ENCODE measurements around the gene GIPC3.

The GIPC3 gene

DNA sequence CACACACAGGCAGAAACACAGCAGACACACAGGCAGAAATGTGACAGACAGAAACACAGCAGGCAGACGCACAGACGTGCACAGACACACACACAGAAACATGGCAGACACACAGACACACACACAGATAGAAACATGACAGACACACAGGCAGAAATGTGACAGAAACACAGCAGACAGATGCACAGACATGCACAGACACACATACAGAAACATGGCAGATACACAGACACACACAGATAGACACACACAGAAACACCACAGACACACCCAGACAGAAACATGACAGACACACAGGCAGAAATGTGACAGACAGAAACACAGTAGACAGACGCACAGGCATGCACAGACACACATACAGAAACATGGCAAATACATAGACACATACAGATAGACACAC is 20.1 kb downstream of the GIPC3 start:
- no peak for DNase-seq (ENCODE audit: low read depth in 2 of 2)

DNA sequence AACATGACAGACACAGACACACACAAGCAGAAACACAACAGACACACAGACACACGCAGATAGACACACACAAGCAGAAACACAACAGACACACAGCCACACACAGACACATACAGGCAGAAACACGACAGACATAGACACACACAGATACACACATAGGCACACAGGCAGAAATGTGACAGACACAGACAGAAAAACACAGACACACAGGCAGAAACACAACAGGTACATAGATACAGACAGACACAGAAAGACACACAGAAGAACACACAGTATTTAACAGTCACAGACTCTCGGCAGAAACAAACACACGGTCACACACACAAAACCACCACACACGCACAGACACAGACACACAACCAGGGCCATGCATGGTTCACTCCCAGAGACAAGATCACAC is 20.5 kb downstream of the GIPC3 start:
- no peak for DNase-seq (ENCODE audit: low read depth in 2 of 2)

DNA sequence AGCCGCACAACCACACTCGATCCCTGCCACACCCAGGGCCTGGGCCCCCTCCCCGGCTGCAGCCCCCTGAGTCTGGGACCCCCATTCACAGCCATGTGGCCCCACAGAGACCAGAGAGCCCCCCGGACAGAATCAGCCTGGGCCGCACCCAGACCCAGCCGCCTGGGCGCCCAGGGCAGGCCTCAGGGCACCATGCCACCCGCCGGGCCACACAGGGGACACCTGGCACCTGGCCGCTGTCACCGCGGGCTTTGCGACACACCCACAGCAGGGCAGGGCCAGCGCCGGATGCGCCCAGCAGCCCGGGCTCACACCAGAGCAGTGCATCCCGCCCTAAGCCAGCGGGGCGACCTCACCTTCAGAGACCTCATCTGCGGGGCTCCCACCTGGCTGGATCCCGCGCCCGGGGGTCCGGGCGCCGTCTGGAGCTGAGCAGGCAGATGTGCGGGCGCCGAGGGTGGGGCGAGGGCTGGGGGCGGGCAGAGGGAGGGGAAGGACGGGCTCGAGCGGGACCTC is 21.0 kb downstream of the GIPC3 start:
- DNase-seq (ENCODE audit: low read depth in 2 of 2): no peak

DNA sequence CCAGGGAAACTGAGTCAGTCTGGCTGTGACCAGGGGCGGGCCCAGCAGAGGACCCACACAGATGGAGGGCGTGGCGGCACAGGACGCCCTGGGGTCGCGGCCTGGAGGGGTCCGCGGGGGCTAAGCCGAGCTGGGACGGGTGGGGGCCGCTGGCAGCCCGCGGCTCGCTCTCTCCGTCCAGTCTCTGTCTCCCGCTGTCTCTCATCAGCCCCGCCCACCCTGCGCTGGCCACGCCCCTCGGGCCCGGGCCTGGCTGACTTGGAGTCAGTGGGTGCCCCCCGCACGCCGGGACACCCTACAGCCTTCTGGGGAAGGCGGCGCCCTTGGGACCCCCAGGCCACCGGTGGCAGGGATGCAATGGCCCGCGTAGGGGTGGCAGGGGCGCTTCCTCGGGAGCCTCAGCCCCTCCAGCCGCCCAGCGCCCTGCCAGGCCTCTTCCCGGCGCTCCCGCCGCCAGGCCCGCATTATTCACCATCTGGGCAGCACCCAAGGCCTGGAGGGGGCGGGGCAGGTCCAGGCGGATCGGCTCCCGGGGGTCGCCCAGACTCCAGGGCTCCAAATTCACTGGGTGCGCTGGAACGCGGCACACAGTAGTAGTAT is 21.5 kb downstream of the GIPC3 start, which contains the start of gene TBXA2R:
TBXA2R (minus strand) TSS at position 186 of the 600 bp plus-strand sequence. CDS start 6,241 bp downstream, outside the sequence.
- peak in 1 of 2 donors; percentile 54 for DNase-seq (ENCODE audit: low read depth in 2 of 2)

DNA sequence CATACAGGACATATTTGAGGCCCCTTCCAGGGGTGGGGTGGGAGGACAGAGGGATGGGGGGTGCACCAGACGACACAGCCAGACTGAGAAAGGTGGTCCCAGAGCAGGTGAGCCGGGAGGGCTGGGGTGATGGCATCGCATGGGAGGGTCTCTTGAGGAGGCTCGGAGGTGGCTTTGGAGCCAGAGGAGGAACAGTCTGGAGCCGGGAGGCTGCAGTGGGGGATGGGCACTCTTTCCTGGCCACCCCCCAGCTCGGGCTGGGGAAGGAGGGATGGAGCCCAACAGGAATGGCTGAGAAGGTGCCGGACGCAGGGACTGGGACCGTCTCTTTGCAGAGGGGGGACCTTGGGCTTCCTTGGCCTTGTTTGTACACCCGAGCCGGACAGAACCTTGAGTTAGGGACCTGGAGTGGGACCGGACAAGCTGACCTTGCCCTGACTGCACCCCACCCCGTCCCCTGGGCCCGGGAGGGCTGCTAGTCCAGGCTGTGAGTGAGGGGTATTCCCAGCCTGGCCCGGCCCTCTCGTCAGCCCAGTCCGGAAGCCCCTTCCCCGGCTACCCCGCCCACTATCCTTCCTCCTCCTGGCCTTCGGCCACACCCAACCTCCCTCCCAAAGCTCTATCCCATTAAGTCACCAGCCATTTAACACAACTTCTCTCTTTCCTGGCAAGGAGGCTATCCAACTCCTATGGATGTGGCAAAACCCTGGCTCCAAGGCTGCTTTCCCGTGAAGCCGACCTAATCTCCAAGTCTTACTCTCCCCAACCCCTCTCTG is 22.2 kb downstream of the GIPC3 start:
- DNase-seq (ENCODE audit: low read depth in 2 of 2): no peak

DNA sequence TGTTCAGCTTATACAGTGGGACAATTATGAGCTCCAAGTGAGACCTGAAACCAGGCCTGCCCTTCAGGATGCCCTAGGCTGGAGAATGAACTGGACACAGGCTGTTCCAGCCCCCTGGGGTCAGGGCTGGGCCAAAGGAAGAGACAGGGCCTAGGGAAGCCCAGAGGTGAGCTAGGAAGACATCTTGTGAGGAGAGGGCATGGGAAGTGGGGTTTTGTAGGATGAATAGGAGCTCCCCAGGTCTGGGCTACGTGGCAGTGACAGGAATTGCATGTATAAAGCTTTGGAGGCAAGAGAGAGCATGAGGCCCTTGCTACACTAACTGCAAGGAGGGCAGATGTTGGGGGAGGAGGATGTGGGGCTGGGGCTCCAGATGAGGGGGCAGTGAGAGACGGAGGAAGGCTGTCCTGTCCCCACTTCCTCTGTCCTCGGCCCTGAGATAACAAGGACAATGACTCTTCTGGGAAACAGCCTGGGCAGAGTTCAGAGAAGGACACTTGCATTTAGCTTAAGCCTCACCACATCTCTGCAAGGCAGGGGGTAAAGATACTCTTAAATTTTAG is 22.9 kb downstream of the GIPC3 start:
- DNase-seq (ENCODE audit: low read depth in 2 of 2): no peak

DNA sequence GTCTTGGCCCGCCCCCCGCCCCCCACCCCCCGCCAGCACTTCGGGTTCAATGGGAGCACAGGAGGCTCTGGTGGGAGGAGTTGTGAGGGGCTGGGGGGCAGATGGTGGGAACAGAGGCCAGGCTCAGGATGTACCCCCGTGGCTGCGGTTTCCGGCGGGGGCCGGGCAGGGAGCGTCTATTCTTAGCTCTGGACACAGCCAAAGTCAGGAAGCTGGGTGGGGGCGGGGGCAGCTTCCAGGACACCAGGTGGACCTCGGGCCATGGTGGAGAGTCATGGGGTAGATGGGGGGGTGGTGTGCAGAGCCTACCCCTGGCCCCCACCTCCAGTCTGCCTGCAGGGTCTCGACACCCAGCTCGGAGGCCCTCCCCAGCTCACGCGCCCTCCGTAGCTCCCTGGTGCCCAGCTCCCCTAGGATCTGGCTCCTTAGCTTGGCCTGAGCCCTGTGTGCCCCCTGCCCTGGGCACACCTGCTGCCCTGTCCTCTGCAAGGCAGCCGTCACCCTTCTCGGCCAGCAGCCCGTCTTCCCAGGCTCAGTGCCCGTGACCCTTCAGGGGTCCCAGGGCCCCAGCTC is 23.6 kb downstream of the GIPC3 start:
- DNase-seq (ENCODE audit: low read depth in 2 of 2): no peak

DNA sequence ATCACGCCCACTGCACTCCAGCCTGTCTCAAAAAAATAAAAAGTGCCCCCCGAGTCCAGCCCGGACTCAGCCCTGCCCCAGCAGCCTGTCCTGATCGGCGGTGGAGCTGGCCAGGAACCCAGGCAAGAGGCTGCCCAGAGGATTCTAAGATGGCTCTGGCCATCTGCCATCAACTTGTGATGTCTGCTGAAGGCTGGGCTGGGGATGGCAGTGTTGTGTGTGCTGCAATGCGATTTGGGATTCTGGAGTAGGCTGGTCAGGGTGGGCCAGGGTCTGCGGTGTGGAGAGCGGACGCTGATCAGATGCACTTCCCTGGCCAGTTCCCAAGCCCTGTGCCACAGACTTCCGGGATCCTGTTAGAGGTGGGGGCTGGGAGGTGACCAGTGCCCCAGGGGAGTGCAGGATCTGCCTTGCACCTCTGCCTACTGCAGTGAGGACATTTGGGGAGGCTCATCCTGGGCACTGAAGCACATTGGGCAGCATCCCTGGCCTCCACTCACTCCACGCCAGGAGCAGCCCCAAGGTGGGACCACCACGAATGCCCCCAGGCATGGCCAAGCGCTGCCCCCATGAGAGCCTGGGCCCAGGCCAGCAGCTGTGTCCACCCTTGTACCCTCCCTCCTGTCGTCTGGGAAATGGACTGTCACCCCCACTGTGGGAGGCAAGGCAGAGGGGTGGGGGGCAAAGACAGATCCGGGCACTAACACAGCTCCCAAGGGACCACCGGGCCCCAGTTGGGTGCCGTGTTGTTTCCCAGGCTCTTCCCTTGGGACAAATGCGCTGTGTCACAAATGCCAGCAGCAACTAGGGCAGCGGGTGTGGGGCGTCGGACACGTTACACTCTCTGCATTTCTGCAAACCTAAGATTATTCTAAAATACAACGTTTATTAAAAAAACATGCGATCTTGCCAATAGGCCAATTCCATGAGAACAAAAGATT is 24.8 kb downstream of the GIPC3 start:
- DNase-seq (ENCODE audit: low read depth in 2 of 2): no peak

DNA sequence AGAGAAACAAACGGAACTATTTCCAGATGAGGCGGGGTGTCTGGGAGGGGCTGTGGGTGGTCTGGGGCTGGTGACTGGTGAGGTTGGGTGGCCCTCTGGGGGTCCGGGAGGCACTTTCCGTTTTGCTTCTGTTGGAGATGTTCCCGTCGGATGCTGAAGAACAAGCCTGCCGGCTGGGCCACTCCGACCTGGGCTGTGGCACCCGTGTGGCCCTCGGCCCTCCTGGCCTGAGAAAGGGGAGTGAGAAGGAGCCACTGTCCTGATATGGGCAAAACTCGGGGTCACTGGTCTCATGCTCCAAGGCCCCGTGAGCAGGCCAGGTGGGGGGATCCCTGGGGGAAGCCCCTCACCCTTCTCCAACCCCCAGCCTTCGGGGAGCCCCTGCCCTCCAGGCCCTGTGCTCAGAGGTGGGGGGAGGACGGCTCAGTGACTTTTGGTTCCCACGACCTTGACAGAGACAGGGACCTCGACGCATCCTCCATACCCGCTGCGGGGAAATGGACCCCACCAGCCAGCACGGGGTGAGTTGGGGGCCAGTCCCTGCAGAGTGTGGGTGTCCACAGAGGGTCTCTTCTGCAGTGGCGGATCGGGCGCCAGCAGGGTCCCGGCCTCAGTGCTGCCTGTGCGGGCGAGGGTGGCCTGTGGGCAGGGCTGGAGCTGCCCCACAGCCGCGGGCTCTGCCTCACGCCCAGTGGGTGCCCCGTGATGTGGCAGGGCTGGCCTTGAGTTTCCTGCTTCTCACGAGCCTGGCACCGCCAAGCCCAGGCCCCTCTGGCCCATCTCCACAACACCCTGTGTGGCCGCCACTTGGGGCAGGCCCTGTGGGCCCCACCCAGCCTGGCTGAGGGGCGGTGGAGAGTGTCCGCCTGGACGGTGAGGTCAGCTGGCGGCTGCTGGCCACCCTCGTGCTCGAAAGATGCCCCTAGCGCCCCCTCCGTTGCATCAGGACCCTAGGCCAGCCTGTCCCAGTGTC is 25.8 kb downstream of the GIPC3 start:
- no peak for DNase-seq (ENCODE audit: low read depth in 2 of 2)

DNA sequence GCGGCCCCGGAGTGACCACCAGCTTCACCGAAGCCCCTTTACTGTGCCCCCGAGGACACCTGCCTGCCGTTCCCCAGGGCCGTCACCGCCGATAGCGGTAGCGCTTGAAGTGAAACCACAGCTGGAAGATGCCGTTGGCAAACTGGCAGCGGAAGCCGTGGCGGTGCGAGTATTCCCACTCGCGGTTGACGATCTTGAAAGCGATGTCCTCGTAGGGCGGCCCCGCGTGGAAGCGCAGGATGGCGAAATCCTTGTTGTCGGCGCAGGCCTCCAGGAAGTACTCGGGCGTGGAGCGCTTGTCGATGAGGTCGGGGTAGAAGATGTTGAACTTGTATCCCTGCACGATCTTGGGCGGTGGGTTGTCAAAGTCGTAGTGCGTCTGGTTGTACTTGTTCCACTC is 26.6 kb downstream of the GIPC3 start:
- DNase-seq (ENCODE audit: low read depth in 2 of 2): no peak

DNA sequence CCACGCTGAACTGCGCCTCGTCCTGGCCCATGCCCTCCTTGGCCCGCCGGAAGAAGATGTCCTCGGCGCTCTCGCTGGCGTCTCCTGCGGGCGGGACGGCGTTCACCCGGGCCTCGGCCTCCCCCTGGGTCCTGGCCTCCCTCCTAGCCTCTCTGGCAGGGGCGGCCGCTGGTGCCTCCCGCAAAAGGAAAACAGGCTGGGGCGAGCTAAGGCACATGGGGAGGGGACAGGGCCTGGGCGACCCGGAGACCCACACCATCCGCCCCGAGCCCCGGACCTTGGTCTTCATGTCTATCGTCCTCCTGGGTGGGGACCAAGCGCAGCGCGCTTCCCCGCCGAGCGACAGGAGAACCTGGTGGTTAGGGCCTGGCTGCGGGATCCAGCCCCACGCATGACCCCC is 27.1 kb downstream of the GIPC3 start:
- DNase-seq (ENCODE audit: low read depth in 2 of 2): no peak

DNA sequence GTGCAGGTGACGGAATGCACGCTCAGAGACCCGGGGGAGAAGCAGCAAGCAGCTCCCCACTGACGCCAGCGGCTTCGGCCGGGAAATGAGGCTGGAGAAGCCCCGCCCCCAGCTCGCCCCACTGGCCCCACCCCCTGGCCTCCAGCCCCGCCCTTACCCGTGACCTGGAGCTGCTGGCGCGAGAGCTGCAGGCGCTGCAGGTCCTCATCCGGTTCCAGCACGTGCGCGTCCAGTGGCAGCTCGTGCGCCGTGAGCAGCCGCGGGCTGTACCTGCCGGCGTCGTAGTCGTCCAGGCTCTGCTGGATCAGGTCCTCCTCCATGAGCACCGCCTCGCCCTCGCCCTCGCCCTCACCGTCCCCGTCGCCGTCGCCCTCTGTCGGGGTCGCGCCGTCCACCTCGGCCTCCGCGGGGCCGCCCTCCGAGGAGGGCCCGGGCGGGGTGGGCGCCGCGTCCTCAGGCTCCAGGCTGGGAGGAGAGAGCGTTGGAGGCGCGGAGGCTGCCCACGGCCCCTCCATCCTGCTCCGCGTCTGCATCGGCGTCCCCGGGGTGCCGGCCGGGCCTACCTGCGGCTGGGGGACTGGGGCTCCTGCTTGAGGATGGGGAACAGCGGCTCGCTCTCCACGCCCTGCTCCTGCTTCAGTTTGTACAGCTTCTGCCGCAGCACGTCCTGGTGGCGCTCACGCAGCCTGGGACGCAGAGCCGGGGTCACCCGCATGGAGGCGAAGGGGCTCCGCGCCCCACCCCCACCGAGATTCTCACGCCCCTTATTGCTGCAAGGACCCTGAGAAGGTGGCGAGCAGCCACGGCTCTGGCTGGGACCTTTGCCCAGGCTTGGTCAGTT is 27.8 kb downstream of the GIPC3 start:
- no peak for DNase-seq (ENCODE audit: low read depth in 2 of 2)

DNA sequence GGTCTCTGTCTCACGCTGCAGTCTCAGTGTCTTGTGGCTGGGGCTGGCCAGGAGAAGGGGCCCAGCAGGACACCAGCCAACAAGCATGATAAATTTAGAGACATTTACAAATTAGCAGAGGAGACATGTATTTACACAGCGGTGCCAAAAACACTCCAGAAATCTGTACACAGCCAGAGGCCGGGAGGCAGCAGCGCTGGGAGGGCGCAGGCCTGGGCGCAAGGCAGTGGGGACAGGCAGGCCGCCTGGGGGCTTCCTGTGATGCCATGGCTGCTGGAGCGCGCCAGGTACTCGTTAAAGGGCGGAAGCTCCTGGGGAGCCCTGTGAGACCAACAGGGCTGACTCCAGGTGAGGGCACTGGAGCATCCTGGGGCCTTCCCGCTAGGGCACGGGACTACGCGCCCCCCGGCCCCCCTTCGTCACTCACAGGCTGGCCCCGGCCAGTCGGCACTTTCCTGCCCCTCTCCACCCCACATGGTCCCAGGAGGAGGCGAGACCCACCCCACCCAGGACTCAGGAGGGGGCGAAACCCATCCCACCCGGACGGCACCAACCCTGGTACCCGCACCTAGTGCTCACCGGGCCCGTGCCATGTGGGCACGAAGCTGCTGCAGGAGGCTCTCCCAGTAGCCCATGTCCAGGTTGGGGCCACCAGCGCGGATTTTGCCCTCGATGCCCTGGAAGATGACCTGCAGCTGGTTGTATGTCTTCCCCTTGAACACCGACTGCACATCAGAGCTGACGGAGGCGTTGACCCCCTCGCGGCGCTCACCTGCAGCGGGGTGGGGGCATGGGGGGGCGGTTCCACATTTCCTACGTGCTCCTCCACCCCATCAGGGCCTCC is 28.8 kb downstream of the GIPC3 start:
- DNase-seq (ENCODE audit: low read depth in 2 of 2): no peak

DNA sequence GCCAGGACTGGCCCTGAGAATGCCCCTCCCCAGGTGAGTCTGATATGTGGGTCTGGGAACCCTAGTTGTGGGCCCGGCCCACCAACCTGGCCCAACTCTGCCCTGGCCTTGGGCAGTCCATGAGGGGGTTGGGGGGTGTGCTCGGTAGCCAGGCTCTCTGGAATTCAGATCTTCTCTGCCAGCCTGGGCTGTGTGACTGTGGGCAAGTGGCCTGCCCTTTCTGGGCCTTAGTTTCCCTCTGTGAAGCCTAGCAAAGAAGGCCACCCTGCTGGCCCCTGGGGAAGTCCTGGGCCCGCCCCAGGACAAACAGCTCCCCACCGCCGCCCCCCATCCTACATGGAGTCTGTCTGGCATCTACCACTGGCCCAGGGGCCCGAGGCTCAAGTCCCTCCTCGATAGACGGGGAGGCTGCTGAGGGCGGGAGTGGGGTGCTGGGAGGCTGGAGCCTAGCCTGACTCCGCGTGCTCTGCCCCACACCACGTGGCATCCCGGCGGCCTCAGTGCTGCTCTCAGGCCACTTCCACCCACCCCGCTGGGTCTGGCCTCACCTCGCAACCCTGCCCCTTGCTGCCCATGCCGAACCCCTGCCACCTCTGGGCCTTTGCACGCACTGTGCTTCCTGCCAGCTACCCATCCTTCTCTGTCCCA is 29.7 kb downstream of the GIPC3 start:
- no peak for DNase-seq (ENCODE audit: low read depth in 2 of 2)

DNA sequence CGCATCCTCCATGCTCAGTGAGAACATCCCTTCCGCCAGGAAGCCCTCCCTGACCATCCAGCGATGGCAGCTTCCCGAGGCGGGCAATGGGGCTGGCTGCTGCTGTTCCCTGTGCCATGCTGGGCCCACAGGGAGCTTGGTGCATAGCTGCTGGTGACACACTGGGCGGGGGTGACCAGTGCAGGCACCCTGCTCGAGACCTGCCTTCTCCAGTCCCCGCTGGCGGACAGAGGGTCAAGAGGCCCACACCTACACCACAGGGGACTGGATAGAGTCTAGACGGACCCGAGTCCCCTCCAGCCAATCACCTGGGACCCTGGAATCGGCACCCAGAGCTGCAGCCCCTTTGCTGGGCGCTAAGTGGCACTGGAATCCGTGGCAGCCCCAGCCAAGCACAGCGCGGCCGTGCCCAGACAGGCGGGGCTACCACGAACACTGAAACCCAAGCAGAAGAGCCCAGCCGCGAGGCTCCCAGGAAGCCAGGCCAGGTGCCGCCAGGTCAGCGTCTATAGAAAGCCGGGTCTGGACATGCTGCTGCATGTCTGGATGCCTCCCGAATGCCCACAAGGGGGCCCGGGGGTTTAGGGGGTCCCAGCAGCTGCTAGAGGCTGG is 30.4 kb downstream of the GIPC3 start:
- DNase-seq (ENCODE audit: low read depth in 2 of 2): no peak

DNA sequence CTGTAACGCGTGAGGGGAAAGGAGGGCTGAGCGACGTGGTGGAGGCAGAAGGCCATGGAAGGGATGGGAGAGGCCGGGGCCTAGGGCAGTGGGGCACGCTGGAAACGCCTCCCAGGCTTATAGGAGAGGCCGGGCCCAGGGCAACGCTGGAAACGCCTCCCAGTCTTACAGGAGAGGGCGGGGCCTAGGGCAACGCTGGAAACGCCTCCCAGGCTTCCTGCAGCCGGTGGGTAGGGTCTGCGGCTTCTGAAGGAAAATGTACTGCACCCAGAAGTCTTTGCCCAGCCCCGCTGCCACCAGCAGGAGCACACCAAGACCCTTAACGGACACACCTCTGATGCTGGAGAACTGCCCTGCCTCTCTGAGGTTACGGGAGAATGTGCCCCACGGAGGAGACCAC is 32.2 kb downstream of the GIPC3 start:
- DNase-seq (ENCODE audit: low read depth in 2 of 2): no peak

DNA sequence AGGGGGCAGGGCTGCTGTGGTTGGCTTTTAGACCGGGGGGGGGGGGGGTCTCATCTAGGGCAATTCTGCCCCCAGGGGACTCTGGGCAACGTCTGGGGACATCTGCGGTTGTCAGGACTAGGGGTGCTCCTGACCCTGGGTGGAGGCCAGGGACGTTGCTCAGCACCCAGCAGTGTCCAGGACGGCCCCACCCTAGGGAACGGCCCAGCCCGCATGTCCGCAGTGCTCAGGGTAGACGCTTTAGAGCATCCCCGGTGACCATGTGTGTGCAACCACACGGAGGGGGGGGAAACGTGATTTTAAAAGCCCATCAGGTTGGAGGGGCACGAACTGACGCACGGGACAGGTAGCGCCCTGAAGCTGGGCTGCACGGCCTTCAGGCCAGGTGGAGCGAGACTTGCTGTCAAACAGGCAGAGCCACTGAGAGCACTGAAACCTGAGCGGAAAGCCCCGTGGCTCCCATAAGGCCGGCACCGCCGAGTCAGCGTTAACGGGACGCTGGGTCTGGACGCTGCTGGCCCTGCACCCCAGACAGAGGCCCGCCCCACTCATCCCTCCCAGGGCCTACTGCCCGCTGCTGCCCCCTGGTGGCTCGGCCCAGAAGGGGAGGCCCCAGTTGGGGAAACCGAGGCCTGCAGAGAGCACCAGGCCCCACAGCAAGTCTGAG is 33.0 kb downstream of the GIPC3 start:
- peak in 1 of 2 donors; percentile 22 for DNase-seq (ENCODE audit: low read depth in 2 of 2)

All from stimulated activated CD8-positive, alpha-beta memory T cell treated with anti-CD3 and anti-CD28 coated beads, Interleukin-15, amount 100 ng/mL, for 4 hours (primary cell).